Panc1 (cell line): Measurements from ENCODE around the gene PMPCA.

Source experiments
- TCF7L2 ChIP-seq: IDR thresholded peaks from 2 replicates; pipeline ENCODE4 v1.6.1; 2011; ENCODE audit warnings: mild to moderate bottlenecking, low read depth, low read length, inconsistent platforms
- TF ChIP-seq, protein P1 (sequence below): fragments of 450-650 bp; IDR thresholded peaks from 2 replicates; pipeline ENCODE4 v1.5.1; 2017; ENCODE audit warnings: mild to moderate bottlenecking

DNA sequence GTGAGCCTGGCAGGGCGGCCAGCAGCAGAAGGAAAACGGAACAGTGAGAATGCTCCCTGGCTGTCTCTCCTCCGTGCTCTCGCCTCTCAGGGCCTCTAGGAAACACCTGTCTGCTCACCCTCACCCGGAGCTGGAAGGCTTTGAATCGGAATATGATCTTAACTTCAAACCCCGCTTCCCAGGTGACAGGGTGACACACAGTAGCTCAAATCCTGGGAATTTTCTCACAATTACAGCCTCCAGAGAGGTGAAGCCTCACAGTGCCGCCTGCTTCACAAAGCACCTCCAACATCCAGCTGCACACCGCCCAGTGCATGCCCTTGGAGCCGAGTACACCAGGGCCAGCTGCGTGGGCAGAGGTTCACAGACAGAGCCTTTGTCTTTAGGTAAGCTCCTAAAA lies 59.9 kb downstream of the PMPCA start:
- TF ChIP-seq, protein P1, sequence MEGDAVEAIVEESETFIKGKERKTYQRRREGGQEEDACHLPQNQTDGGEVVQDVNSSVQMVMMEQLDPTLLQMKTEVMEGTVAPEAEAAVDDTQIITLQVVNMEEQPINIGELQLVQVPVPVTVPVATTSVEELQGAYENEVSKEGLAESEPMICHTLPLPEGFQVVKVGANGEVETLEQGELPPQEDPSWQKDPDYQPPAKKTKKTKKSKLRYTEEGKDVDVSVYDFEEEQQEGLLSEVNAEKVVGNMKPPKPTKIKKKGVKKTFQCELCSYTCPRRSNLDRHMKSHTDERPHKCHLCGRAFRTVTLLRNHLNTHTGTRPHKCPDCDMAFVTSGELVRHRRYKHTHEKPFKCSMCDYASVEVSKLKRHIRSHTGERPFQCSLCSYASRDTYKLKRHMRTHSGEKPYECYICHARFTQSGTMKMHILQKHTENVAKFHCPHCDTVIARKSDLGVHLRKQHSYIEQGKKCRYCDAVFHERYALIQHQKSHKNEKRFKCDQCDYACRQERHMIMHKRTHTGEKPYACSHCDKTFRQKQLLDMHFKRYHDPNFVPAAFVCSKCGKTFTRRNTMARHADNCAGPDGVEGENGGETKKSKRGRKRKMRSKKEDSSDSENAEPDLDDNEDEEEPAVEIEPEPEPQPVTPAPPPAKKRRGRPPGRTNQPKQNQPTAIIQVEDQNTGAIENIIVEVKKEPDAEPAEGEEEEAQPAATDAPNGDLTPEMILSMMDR = no peak
- TF ChIP-seq TCF7L2 = no peak
